ENCODE results near the gene HSD17B13. TPM values are rescaled to one million over a fixed set of nuclear protein-coding genes. Genes with fewer than 3 reads are reported as not detected.
"Not testable (repeated sequence)": the region's sequence is repeated elsewhere in the genome, so short reads cannot be mapped to it uniquely, and the experiment has no call there.

HSD17B13 gene
- total RNA-seq, 1 donor from 2014 or later = 4.2 TPM

- H3K36me3 ChIP-seq = peaks cover 5% of the 10 kb centered on the region
- H3K4me1 ChIP-seq = no peaks in the 10 kb centered on the region
- H3K27ac ChIP-seq = no peak overlapping the region
- DNase-seq = no peak
- H3K27me3 ChIP-seq (ENCODE audit: low read depth) = no peaks in the 10 kb centered on the region
- H3K9me3 ChIP-seq = peaks cover 26% of the 10 kb centered on the region
- no peak for ATAC-seq
- intact Hi-C loops (cut with DNase I) = no loop called here
- TF ChIP-seq, protein P1, sequence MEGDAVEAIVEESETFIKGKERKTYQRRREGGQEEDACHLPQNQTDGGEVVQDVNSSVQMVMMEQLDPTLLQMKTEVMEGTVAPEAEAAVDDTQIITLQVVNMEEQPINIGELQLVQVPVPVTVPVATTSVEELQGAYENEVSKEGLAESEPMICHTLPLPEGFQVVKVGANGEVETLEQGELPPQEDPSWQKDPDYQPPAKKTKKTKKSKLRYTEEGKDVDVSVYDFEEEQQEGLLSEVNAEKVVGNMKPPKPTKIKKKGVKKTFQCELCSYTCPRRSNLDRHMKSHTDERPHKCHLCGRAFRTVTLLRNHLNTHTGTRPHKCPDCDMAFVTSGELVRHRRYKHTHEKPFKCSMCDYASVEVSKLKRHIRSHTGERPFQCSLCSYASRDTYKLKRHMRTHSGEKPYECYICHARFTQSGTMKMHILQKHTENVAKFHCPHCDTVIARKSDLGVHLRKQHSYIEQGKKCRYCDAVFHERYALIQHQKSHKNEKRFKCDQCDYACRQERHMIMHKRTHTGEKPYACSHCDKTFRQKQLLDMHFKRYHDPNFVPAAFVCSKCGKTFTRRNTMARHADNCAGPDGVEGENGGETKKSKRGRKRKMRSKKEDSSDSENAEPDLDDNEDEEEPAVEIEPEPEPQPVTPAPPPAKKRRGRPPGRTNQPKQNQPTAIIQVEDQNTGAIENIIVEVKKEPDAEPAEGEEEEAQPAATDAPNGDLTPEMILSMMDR (IDR thresholded peaks at IDR 0.05) = no peak
- H3K4me3 ChIP-seq = no peak overlapping the region
These were observed 8.1 kb upstream of the HSD17B13 start for GRCh38 chr4:87330761-87331160.

DNA sequence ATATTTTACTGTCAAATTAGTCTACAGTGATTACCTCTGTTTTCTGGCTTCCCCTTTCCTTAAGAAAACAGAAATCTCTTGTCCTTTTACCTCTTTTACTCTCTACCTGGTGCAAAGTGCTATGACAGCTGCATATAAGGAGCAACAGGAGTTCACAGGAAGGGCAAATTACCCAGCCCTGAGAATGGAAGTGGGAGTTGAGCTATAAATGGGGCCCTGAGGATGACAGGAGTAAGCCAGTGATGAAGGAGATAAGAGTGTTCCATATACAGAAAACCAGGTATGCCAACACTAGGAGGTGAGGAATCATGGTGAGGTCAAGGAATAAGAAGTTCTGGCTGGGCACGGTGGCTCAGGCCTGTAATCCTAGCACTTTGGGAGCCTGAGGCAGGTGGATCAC is 4.5 kb upstream of the HSD17B13 start:
- Histone ChIP-seq H3K36me3 (no peaks in the 10 kb centered on the region), H3K27ac (no peak overlapping the region), H3K4me3 (no peak overlapping the region), H3K27me3 (ENCODE audit: low read depth) (no peaks in the 10 kb centered on the region), H3K4me1 (no peaks in the 10 kb centered on the region), H3K9me3 (peaks cover 12% of the 10 kb centered on the region)
- ATAC-seq = no peak
- TF ChIP-seq, protein P1 (IDR thresholded peaks at IDR 0.05) = no peak
- no peak for DNase-seq
- intact Hi-C loops (cut with DNase I) = no loop called here

DNA sequence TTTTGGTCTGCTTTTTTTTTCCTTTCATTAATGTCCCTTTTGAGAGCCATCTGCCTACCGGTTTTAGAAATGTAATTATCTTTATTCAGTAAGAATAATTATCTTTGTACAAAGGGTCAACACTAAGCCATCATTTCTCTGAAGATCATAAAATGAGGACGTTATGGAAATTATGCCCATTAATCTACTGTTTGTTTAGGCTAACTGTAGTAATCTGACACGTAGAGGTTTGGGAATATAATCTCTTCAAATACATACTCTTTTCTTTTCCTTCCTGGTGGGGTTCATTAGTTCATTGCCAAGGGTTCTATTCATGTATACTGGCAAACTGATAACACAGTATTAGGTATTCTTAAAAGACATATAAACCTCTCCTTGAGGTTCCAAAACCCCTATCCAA is 3.8 kb upstream of the HSD17B13 start:
- no peaks in the 10 kb centered on the region for H3K4me1 ChIP-seq
- DNase-seq = no peak

GRCh38 chr4:87321888-87322287 is 794 bp downstream of the HSD17B13 start:
- intact Hi-C loops (cut with DNase I) = no loop called here
- DNase-seq (no peak), ATAC-seq (no peak)
- no peaks in the 10 kb centered on the region for H3K9me3 ChIP-seq
- TF ChIP-seq, protein P1 (IDR thresholded peaks at IDR 0.05) = no peak
- no peak overlapping the region for H3K27ac ChIP-seq
- H3K4me1 ChIP-seq = no peaks in the 10 kb centered on the region
- no peaks in the 10 kb centered on the region for H3K36me3 ChIP-seq
- H3K27me3 ChIP-seq (ENCODE audit: low read depth) = no peaks in the 10 kb centered on the region
- no peak overlapping the region for H3K4me3 ChIP-seq

More for the DNA sequence above, 3.8 kb upstream of the HSD17B13 start:
- intact Hi-C loops (cut with DNase I) = no loop called here
- no peaks in the 10 kb centered on the region for H3K27me3 ChIP-seq (ENCODE audit: low read depth)
- ATAC-seq = no peak
- H3K4me3 ChIP-seq = no peak overlapping the region
- H3K27ac ChIP-seq = no peak overlapping the region
- peaks cover 6% of the 10 kb centered on the region for H3K9me3 ChIP-seq
- TF ChIP-seq, protein P1 (IDR thresholded peaks at IDR 0.05) = no peak
- no peaks in the 10 kb centered on the region for H3K36me3 ChIP-seq

- Histone ChIP-seq H3K27me3 (ENCODE audit: low read depth) (no peaks in the 10 kb centered on the region), H3K4me3 (no peak overlapping the region), H3K27ac (no peak overlapping the region), H3K4me1 (no peaks in the 10 kb centered on the region), H3K9me3 (no peaks in the 10 kb centered on the region), H3K36me3 (no peaks in the 10 kb centered on the region)
- DNase-seq = no peak
- intact Hi-C loops (cut with DNase I) = no loop called here
- ATAC-seq = peak; percentile 56 to 75
- TF ChIP-seq, protein P1 (IDR thresholded peaks at IDR 0.05) = no peak
These were observed 5.2 kb downstream of the HSD17B13 start for GRCh38 chr4:87317527-87317926.

- ATAC-seq (no peak), DNase-seq (no peak)
- Histone ChIP-seq H3K4me3 (no peak overlapping the region), H3K27me3 (ENCODE audit: low read depth) (no peaks in the 10 kb centered on the region), H3K9me3 (no peaks in the 10 kb centered on the region), H3K36me3 (no peaks in the 10 kb centered on the region), H3K27ac (no peak overlapping the region), H3K4me1 (no peaks in the 10 kb centered on the region)
- TF ChIP-seq, protein P1 (IDR thresholded peaks at IDR 0.05) = no peak
- intact Hi-C loops (cut with DNase I) = no loop called here
These were observed 5.7 kb downstream of the HSD17B13 start for GRCh38 chr4:87316961-87317360.

DNA sequence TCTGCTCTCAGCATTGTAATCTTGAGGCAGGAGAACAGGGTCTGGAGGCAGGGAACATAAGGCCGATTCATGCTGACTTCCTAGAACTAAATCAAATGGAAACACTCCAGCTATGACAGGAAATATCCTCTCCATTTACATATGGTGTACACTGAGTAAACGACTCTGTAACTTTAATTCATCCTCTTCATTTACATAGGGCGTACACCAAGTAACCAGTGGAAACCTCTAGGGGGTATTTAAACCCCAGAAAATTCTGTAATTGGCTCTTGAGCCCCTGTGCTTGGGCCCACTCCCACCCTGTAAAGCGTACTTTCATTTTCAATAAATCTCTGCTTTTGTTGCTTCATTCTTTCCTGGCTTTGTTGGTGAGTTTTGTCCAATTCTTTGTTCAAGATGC is 7.7 kb downstream of the HSD17B13 start:
- DNase-seq; intact Hi-C loops (cut with DNase I); ATAC-seq; H3K4me1 ChIP-seq; H3K27me3 ChIP-seq (ENCODE audit: low read depth); H3K4me3 ChIP-seq; H3K36me3 ChIP-seq; H3K27ac ChIP-seq; H3K9me3 ChIP-seq: not testable (repeated sequence)

All from lower lobe of right lung (tissue), 2 donors.